PC-9 (cell line): Measurements from ENCODE around the gene SKIDA1. TPM values are rescaled to one million over a fixed set of nuclear protein-coding genes. Genes with fewer than 3 reads are reported as not detected.

ENCODE experiments used
- BruUV-seq: library from RNA; stranded (reverse); fragments of 400-500 nt; replicated peaks from 2 replicates; lab custom pipeline; 2021; lab: Mats Ljungman, UMichigan
- CTCF ChIA-PET: fragments of 300-600 bp; sonication (Branson Sonifier 250); formaldehyde crosslinking; loops from one replicate; lab custom pipeline; 2022; ENCODE audit warnings: antibody characterized with exemption; lab: Charles Lee
- POLR2A ChIA-PET: fragments of 300-600 bp; sonication (Branson Sonifier 250); formaldehyde crosslinking; loops from one replicate; lab custom pipeline; 2022; ENCODE audit warnings: antibody characterized with exemption; ENCODE audit not compliant: unreplicated experiment; lab: Charles Lee
- DNase-seq, 2 experiments: peaks; one replicate each; pipeline versions ENCODE4 v3.0.0 to v3.0.0-alpha.2; 2015 to 2022; ENCODE audit warnings: mixed read lengths in 1 of 2
- H2AFZ ChIP-seq: fragments of 200-600 bp; sonication (generic); 2 replicates; pipeline ENCODE4 v1.8.1; 2017; ENCODE audit warnings: antibody characterized with exemption
- H3F3A ChIP-seq: fragments of 200-600 bp; sonication (generic); 2 replicates; pipeline ENCODE4 v1.8.1; 2017; ENCODE audit warnings: antibody characterized with exemption, mild to moderate bottlenecking, low read depth; ENCODE audit not compliant: insufficient read depth
- H3K27ac ChIP-seq: fragments of 200-600 bp; sonication (generic); 2 replicates; pipeline ENCODE4 v1.6.1; 2016; ENCODE audit warnings: mixed run types
- H3K27me3 ChIP-seq: fragments of 200-600 bp; sonication (generic); 2 replicates; pipeline ENCODE4 v1.6.1; 2016; ENCODE audit warnings: low read depth, mixed run types; ENCODE audit not compliant: insufficient read depth
- H3K36me3 ChIP-seq: fragments of 200-600 bp; sonication (generic); 2 replicates; pipeline ENCODE4 v1.6.1; 2016; ENCODE audit warnings: low read depth, mixed run types
- H3K4me1 ChIP-seq: fragments of 200-600 bp; sonication (generic); replicated peaks from 2 replicates; pipeline ENCODE4 v1.6.1; 2016; ENCODE audit warnings: mixed run types; ENCODE audit not compliant: insufficient read depth
- H3K4me2 ChIP-seq: fragments of 200-600 bp; sonication (generic); 2 replicates; pipeline ENCODE4 v1.6.1; 2017; ENCODE audit warnings: mixed run types
- H3K4me3 ChIP-seq: fragments of 200-600 bp; sonication (generic); 2 replicates; pipeline ENCODE4 v1.6.1; 2016; ENCODE audit warnings: mixed run types
- H3K79me2 ChIP-seq: fragments of 200-600 bp; sonication (generic); 2 replicates; pipeline ENCODE4 v1.6.1; 2017; ENCODE audit warnings: low read depth, mixed run types
- H3K9me2 ChIP-seq: fragments of 200-600 bp; sonication (generic); 2 replicates; pipeline ENCODE4 v1.8.1; 2017; ENCODE audit warnings: mild to moderate bottlenecking; ENCODE audit not compliant: insufficient read depth
- H3K9me3 ChIP-seq: fragments of 200-600 bp; sonication (generic); 2 replicates; pipeline ENCODE4 v1.8.1; 2016; ENCODE audit warnings: low read depth; ENCODE audit not compliant: insufficient read depth
- H4K20me1 ChIP-seq: fragments of 200-600 bp; sonication (generic); 2 replicates; pipeline ENCODE4 v1.8.1; 2017; ENCODE audit not compliant: insufficient read depth
- CTCF ChIP-seq: fragments of 200-600 bp; sonication (generic); conservative IDR thresholded peaks from 2 replicates; pipeline ENCODE4 v1.6.1; 2017; ENCODE audit warnings: mixed run types, antibody characterized with exemption, mild to moderate bottlenecking, moderate library complexity
- EZH2 ChIP-seq: fragments of 200-600 bp; sonication (generic); IDR thresholded peaks from 2 replicates; pipeline ENCODE4 v1.8.0; 2017; ENCODE audit warnings: antibody characterized with exemption, low read depth
- intact Hi-C: fragments of 100-400 bp; cut with micrococcal nuclease; formaldehyde crosslinking; loops from one replicate; pipeline ENCODE4 v1.10.0; 2022; ENCODE audit not compliant: unreplicated experiment
- total RNA-seq: library from RNA; stranded (reverse); gene quantifications from 2 replicates; pipeline ENCODE4 v1.2.3, GENCODE V29; 2021

SKIDA1 gene
- total RNA-seq, 1 experiment from 2014 or later, result 1.1 TPM

GRCh38 chr10:21528236-21529031 is 3.0 kb upstream of the SKIDA1 start:
- Histone ChIP-seq H3K27ac (peak overlapping the region; percentile 79), H3K4me3 (peak overlapping the region; percentile 71; the same call in 1 of the 2 replicates), H3K27me3 (no peaks in the 10 kb centered on the region), H3K4me1 (peaks cover 35% of the 10 kb centered on the region), H3K4me2 (peak overlapping the region; percentile 98), H2AFZ (peak overlapping the region; percentile 83; the same call in 1 of the 2 replicates), H3K9me3 (no peaks in the 10 kb centered on the region), H3K9me2 (no peaks in the 10 kb centered on the region), H3F3A (peaks cover 30% of the 10 kb centered on the region), H3K79me2 (no peaks in the 10 kb centered on the region), H3K36me3 (no peaks in the 10 kb centered on the region), H4K20me1 (no peaks in the 10 kb centered on the region)
- ChIA-PET CTCF (no interaction called here), POLR2A (interaction anchor here (0.7 kb wide), 2 partner anchors 66 to 405 kb away, joined by 3 to 4 read pairs; no protein-coding TSS in a partner anchor)
- DNase-seq, result no peak
- BruUV-seq, result no TSS peak
- TF ChIP-seq CTCF (no peak), EZH2 (no peak)
- intact Hi-C loops, result loop anchor here (5.0 to 10.0 kb wide), 3 partner anchors 356 to 906 kb away; no protein-coding TSS in a partner anchor

DNA sequence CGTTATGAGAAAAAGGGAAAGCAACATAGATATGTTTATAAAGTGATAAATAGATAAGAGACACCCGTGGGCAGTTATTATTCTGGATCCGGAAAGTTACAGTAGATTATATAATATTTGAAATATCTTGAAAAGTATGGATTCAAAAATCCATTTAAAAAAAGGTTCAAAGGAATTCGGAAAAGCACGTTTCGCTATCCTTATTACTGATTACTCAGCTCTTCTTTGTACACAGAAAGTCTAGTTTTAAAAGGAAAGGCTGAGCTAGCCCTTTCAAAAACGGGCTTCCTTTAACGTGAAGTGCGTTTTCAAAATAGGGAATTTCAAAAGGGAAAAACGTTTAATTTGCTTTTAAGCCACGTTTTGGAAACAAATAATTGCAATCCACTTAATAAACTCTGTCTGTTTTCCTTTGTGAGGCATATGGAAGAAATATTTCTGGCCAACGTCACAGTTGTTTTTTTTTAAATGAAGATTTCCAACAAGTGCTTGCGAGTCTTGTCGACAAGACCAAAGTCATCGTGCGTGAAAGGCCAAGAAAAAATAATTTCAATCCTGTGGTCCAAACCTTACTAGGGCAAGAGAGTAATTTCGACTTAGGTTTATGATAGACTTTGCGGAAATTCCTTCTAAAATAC is 2.2 kb upstream of the SKIDA1 start:
- H3K36me3 ChIP-seq, result no peaks in the 10 kb centered on the region
- BruUV-seq, result no TSS peak
- H3K4me3 ChIP-seq, result peak overlapping the region; percentile 71
- H3K4me2 ChIP-seq, result peak overlapping the region; percentile 98
- TF ChIP-seq CTCF (no peak), EZH2 (no peak)
- no peaks in the 10 kb centered on the region for H3K9me2 ChIP-seq
- H4K20me1 ChIP-seq, result no peaks in the 10 kb centered on the region
- CTCF ChIA-PET, result no interaction called here
- peak overlapping the region; percentile 79 for H3K27ac ChIP-seq
- POLR2A ChIA-PET, result interaction anchor here (0.6 kb wide), 1 partner anchor 32 kb away, joined by 4 read pairs; no protein-coding TSS in a partner anchor
- no peak for DNase-seq
- intact Hi-C loops, result loop anchor here (2.0 to 10.0 kb wide), 4 partner anchors 249 to 907 kb away; no protein-coding TSS in a partner anchor
- H3K9me3 ChIP-seq, result no peaks in the 10 kb centered on the region
- H3F3A ChIP-seq, result peaks cover 23% of the 10 kb centered on the region
- H3K79me2 ChIP-seq, result no peaks in the 10 kb centered on the region
- H2AFZ ChIP-seq, result peak overlapping the region; percentile 83
- no peaks in the 10 kb centered on the region for H3K27me3 ChIP-seq
- peaks cover 38% of the 10 kb centered on the region for H3K4me1 ChIP-seq

DNA sequence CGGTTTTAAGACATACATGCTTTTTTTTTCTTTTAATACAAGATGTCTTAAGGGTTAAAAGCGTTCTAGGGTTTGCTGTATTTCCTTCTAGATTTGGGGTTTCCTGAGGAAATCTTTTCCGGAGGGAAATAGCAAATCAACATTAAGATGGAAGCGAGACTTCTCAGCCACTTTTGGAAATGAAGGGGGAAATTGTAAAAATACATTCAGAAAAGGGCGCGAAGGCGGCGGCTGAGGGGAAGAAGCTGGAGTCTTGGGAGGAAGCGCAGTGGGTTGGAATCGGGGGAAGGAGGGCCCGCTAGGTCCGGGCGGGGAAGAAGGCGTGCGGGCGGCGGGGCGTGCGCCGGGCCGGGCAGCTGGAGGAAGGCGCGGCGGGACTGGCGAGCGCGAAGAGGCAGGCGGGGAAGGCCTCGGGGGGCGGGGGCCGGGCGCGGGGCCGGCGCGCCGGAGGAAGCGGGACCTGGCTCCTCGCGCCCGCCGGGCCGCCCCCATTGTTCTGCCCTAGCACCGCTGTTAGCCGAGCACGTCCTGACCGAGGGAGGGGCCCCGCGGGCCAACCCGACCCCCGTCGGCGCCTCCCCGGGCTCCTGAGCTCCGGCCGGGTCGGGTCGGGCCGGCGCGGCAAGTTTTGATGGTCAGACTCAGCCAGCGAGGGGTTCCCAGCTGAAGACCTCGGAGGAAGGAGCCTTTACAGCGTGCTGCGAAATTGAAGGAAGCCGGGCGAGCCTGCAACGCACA is 1.5 kb upstream of the SKIDA1 start:
- no peaks in the 10 kb centered on the region for H3K79me2 ChIP-seq
- H3K27me3 ChIP-seq, result no peaks in the 10 kb centered on the region
- peak in 1 of 2 experiments; percentile 63 for DNase-seq
- H3K9me2 ChIP-seq, result no peaks in the 10 kb centered on the region
- peak overlapping the region; percentile 79 for H3K27ac ChIP-seq
- H3K9me3 ChIP-seq, result no peaks in the 10 kb centered on the region
- H3F3A ChIP-seq, result peaks cover 23% of the 10 kb centered on the region
- ChIA-PET CTCF (no interaction called here), POLR2A (interaction anchor here (0.6 kb wide), 1 partner anchor 31 kb away, joined by 4 read pairs; no protein-coding TSS in a partner anchor)
- H2AFZ ChIP-seq, result peak overlapping the region; percentile 83
- TSS peak; percentile 59 for BruUV-seq
- TF ChIP-seq CTCF (no peak), EZH2 (no peak)
- intact Hi-C loops, result loop anchor here (1.0 to 10.0 kb wide), 5 partner anchors 9 to 908 kb away; no protein-coding TSS in a partner anchor
- no peaks in the 10 kb centered on the region for H3K36me3 ChIP-seq
- peak overlapping the region; percentile 71 for H3K4me3 ChIP-seq
- H4K20me1 ChIP-seq, result no peaks in the 10 kb centered on the region
- H3K4me1 ChIP-seq, result peaks cover 33% of the 10 kb centered on the region
- peak overlapping the region; percentile 98 for H3K4me2 ChIP-seq
